ENCODE data around the gene RASAL2. TPM values are rescaled to one million over a fixed set of nuclear protein-coding genes. Genes with fewer than 3 reads are reported as not detected.

RASAL2 gene
- total and polyA plus RNA-seq, 2 of the 13 experiments (the other 11 are each of a cell fraction or from before 2014, with no cell fraction given): 5.4 to 5.9 TPM

- TF ChIP-seq HMGXB3 (CRISPR knock-in tag; IDR thresholded peaks at IDR 0.05; ENCODE audit: borderline replicate concordance): no peak
- no peak for TF ChIP-seq ZNF556 (CRISPR knock-in tag; IDR thresholded peaks at IDR 0.05; ENCODE audit: borderline replicate concordance)
- TF ChIP-seq ZNF230 (CRISPR knock-in tag; IDR thresholded peaks at IDR 0.05): no peak
Measured at GRCh38 chr1:178142806-178143205, 48.9 kb downstream of the RASAL2 start (continued).

GRCh38 chr1:178143730-178144690 is 50.1 kb downstream of the RASAL2 start:
- H3K9ac ChIP-seq (ENCODE audit: insufficient read depth, low read depth, low read length): no peak overlapping the region
- no peaks in the 10 kb centered on the region for H3K27me3 ChIP-seq (ENCODE audit: control insufficient read depth in 1 of 2, insufficient read depth in 2 of 2, low read length in 2 of 2)
- CTCF ChIA-PET (ENCODE audit: low intra/inter-chr PET ratio, low total read pairs): no interaction called here
- TF ChIP-seq ZC3H13 (CRISPR knock-in tag; IDR thresholded peaks at IDR 0.05) (no peak), ZNF367 (CRISPR knock-in tag; IDR thresholded peaks at IDR 0.05; ENCODE audit: borderline replicate concordance) (no peak), SPEN (CRISPR knock-in tag; IDR thresholded peaks at IDR 0.05; ENCODE audit: low read depth) (no peak), BCL3 (CRISPR knock-in tag; IDR thresholded peaks at IDR 0.05) (no peak), ZNF878 (CRISPR knock-in tag; IDR thresholded peaks at IDR 0.05) (no peak), MLLT10 (CRISPR knock-in tag; IDR thresholded peaks at IDR 0.05) (no peak), DZIP1 (CRISPR knock-in tag; IDR thresholded peaks at IDR 0.05) (no peak), HNF4A (CRISPR knock-in tag; IDR thresholded peaks at IDR 0.05) (no peak), ARNT (IDR thresholded peaks at IDR 0.05) (no peak), GABPB1 (CRISPR knock-in tag; IDR thresholded peaks at IDR 0.05) (no peak), GTF2F1 (IDR thresholded peaks at IDR 0.05; ENCODE audit: low read length) (no peak)
- no peaks in the 10 kb centered on the region for H3K36me3 ChIP-seq (replicated peaks in 1 of 2; ENCODE audit: control insufficient read depth in 1 of 2, insufficient read depth in 2 of 2, low read length in 2 of 2)
- no peaks in the 10 kb centered on the region for H4K20me1 ChIP-seq (ENCODE audit: insufficient read depth, low read length)
- no peak overlapping the region for H3K27ac ChIP-seq (ENCODE audit: extremely low read length, insufficient read depth, low read length)
- intact Hi-C loops (cut with micrococcal nuclease; ENCODE audit: unreplicated experiment) (no loop called here), in situ Hi-C loops (cut with HindIII; ENCODE audit: extremely low pct_ligation_motif_present, low pct_unique_long_range_greater_than_20kb) (no loop called here)
- H3K4me1 ChIP-seq (ENCODE audit: insufficient read depth, low read length): no peaks in the 10 kb centered on the region
- POLR2A ChIA-PET: no interaction called here
- FAIRE-seq: no peak
- H3K79me2 ChIP-seq (ENCODE audit: insufficient read depth, low read length): no peaks in the 10 kb centered on the region
- H3K4me3 ChIP-seq (replicated peaks in 1 of 3; ENCODE audit: insufficient read depth in 1 of 3, low read depth in 2 of 3, low read length in 3 of 3): no peak overlapping the region
- 96% methylated on average over 2 of the region's 2 CpGs for WGBS (ENCODE audit: low lambda C conversion rate)
- no peaks in the 10 kb centered on the region for H3K9me3 ChIP-seq (ENCODE audit: low read length)
- H3K4me2 ChIP-seq (ENCODE audit: low read depth, low read length): no peak overlapping the region
- ATAC-seq: no peak
- BruUV-seq (replicated peaks): no TSS peak
- DNase-seq (ENCODE audit: low spot score): no peak
- no peak overlapping the region for H2AFZ ChIP-seq (ENCODE audit: low read length)

Data from HepG2 (cell line).